Astrocyte of the cerebellum (primary cell): Measurements from ENCODE around the gene MEIS2.

Experiments
- DNase-seq: peaks from one replicate; pipeline ENCODE4 v3.0.0-alpha.2; 2011; ENCODE audit warnings: low read depth
- H3K4me3 ChIP-seq: 2 replicates; pipeline ENCODE4 v1.5.1; 2011; ENCODE audit warnings: mild to moderate bottlenecking, low read depth, low read length, moderate library complexity
- CTCF ChIP-seq: IDR thresholded peaks from 2 replicates; pipeline ENCODE4 v1.5.1; 2012; ENCODE audit warnings: low read length, low read depth, moderate library complexity, mild to moderate bottlenecking; ENCODE audit errors: missing control alignments
- in situ Hi-C: cut with HindIII; loops from 2 replicates; pipeline ENCODE4 v1.10.0; 2017; ENCODE audit warnings: low sequenced_read_pairs

Gene MEIS2

GRCh38 chr15:37004981-37005735 lies 95.2 kb downstream of the MEIS2 start:
- H3K4me3 ChIP-seq = no peak overlapping the region
- in situ Hi-C loops = no loop called here
- no peak for TF ChIP-seq CTCF
- no peak for DNase-seq

- no peak overlapping the region for H3K4me3 ChIP-seq
- TF ChIP-seq CTCF = no peak
- no peak for DNase-seq
- in situ Hi-C loops = no loop called here
Measured at GRCh38 chr15:37004373-37004869, 95.9 kb downstream of the MEIS2 start.

- H3K4me3 ChIP-seq = no peak overlapping the region
- no peak for DNase-seq
- no peak for TF ChIP-seq CTCF
- in situ Hi-C loops = no loop called here
Measured at GRCh38 chr15:37002041-37002672, 98.2 kb downstream of the MEIS2 start.

- DNase-seq = no peak
- TF ChIP-seq CTCF = no peak
- in situ Hi-C loops = no loop called here
- H3K4me3 ChIP-seq = no peak overlapping the region
Measured at GRCh38 chr15:37001417-37001816, 98.9 kb downstream of the MEIS2 start.

- in situ Hi-C loops = no loop called here
- H3K4me3 ChIP-seq = no peak overlapping the region
Measured at GRCh38 chr15:36999778-37000177, 100.6 kb downstream of the MEIS2 start.

GRCh38 chr15:36996538-36997181 lies 103.7 kb downstream of the MEIS2 start:
- no peak for DNase-seq
- H3K4me3 ChIP-seq = no peak overlapping the region
- TF ChIP-seq CTCF = no peak
- in situ Hi-C loops = no loop called here

More at GRCh38 chr15:36999778-37000177, 100.6 kb downstream of the MEIS2 start:
- no peak for DNase-seq
- TF ChIP-seq CTCF = no peak
